ENCODE measurements around the gene TAS2R60. TPM values are rescaled to one million over a fixed set of nuclear protein-coding genes. Genes with fewer than 3 reads are reported as not detected.

The TAS2R60 gene
- total and polyA plus RNA-seq, 2 of the 8 experiments (the other 6 are each of a cell fraction or from before 2014, with no cell fraction given): 0.15 to 0.32 TPM

DNA sequence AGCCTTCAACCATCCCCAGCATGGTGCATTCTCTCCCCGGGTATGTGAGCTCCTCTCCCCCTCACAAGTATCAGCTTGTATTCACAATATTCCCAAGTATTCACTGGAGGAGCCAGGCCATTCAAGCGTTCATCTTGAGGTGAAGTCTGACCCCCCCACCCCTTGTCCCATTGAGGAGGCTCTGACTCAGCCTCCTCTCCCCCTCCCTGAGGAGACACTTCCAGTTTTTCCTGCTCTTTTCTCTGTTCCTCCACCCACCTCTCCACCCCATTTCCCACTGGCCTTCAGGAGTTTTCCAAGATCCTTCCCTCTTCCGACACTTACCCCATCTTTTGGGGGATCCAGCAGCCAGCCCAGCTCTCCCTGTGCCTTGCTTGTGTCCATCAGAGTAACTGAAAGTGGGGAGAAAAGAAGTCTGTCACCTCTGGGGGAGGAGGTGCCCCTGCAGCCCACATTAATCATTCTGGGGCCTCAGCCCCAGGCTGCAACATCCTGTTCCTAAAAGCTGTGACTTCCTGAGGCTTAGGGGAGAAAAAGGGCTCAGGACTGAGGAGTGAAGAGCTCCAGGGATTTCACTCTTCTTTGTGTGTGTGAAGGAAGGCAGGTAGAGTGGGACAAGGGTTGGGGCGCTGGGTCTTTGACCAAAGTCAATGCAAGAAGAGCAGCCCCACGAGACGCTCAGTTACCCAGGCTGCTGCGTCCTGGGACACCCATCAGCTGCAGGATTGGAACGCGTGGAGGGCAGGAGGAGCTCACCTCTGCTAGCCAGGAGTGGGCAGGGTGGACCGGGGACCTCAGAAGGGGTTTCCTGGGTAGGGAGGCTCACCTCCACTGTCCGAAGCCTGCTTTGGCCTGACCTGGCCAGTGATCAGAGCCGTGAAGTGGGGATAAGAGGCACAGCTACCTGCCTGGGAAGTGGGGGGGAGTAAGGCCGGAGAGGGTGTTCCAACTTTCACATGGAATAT is 35.7 kb upstream of the TAS2R60 start:
- Histone ChIP-seq H3K9me3 (ENCODE audit: insufficient read depth in 2 of 2, low read depth in 1 of 2, low read length in 1 of 2) (no peaks in the 10 kb centered on the region), H4K8ac (ENCODE audit: extremely low read depth, insufficient read depth, low read length) (no peak overlapping the region; the same call in 1 of the 2 replicates), H3K79me1 (ENCODE audit: low read depth, low read length) (peaks cover 13% of the 10 kb centered on the region), H3K23me2 (ENCODE audit: low read depth, low read length) (peaks cover 14% of the 10 kb centered on the region), H3K4ac (replicated peaks; ENCODE audit: insufficient read length, low read depth, low read length) (peak overlapping the region; percentile 91), H3K36me3 (ENCODE audit: control insufficient read depth in 2 of 4, insufficient read depth in 4 of 4, low read length in 3 of 4) (peaks cover 0 to 9% (median 3%) of the 10 kb centered on the region in 4 experiments; a peak in 6 of 8 replicates), H2AK5ac (ENCODE audit: low read depth, low read length) (peak overlapping the region; percentile 96; the same call in 1 of the 2 replicates), H3K27me3 (replicated peaks in 1 of 4; ENCODE audit: control insufficient read depth in 3 of 4, extremely low read depth in 1 of 4, insufficient read depth in 3 of 4, low read length in 3 of 4) (no peaks in the 10 kb centered on the region), H3K4me1 (replicated peaks in 1 of 4; ENCODE audit: control insufficient read depth in 3 of 4, insufficient read depth in 4 of 4, low read length in 3 of 4) (peaks cover 17 to 40% (median 28%) of the 10 kb centered on the region in 4 experiments), H2AFZ (ENCODE audit: low read length) (no peak overlapping the region), H4K20me1 (replicated peaks in 1 of 2; ENCODE audit: control insufficient read depth in 1 of 2, insufficient read depth in 2 of 2, low read length in 2 of 2) (peaks cover 3 to 6% of the 10 kb centered on the region in 2 experiments), H3K79me2 (ENCODE audit: control insufficient read depth in 1 of 2, insufficient read depth in 2 of 2, low read length in 2 of 2) (peaks cover 0 to 49% of the 10 kb centered on the region in 2 experiments; a peak in 3 of 4 replicates), H3K18ac (ENCODE audit: extremely low read depth, low read length) (peak overlapping the region; percentile 78), H3K23ac (ENCODE audit: insufficient read length) (no peak overlapping the region), H3K9ac (replicated peaks in 1 of 4; ENCODE audit: extremely low read depth in 1 of 4, low read depth in 3 of 4, low read length in 3 of 4) (peak overlapping the region in 3 of 4 experiments; percentile 67 to 77 (median 74); a peak in 6 of 7 replicates), H4K5ac (ENCODE audit: insufficient read length, low read depth, low read length) (peak overlapping the region; percentile 28), H2BK120ac (replicated peaks; ENCODE audit: low read depth, low read length) (peak overlapping the region; percentile 62), H4K91ac (replicated peaks; ENCODE audit: insufficient read length, low read length) (peak overlapping the region; percentile 50), H2BK12ac (ENCODE audit: low read depth, low read length) (peak overlapping the region; percentile 75; the same call in 1 of the 2 replicates), H2BK5ac (ENCODE audit: low read depth, low read length) (peak overlapping the region; percentile 94; the same call in 1 of the 2 replicates), H3K14ac (ENCODE audit: insufficient read length) (peak overlapping the region; percentile 67), H3K56ac (replicated peaks; ENCODE audit: insufficient read length, low read depth, low read length) (peak overlapping the region; percentile 24), H2BK15ac (ENCODE audit: low read length) (peak overlapping the region; percentile 84), H3K4me2 (ENCODE audit: insufficient read depth in 1 of 2, low read depth in 2 of 2, low read length in 2 of 2) (peak overlapping the region; percentile 96 to 98), H3K27ac (ENCODE audit: low read depth, low read length) (peak overlapping the region; percentile 71), H2BK20ac (ENCODE audit: low read length) (peak overlapping the region; percentile 76), H3K4me3 (ENCODE audit: extremely low read depth in 1 of 4, insufficient read depth in 2 of 4, low read depth in 3 of 4, low read length in 4 of 4) (peak overlapping the region; percentile 86 to 91 (median 88))
- ChIA-PET CTCF (ENCODE audit: partially characterized antibody) (interaction anchor here (0.7 to 23.5 kb wide), 15 partner anchors 9 to 408 kb away, joined by 3 to 359 read pairs (median 5); partner anchors contain the start of gene ZYX), POLR2A (ENCODE audit: partially characterized antibody) (interaction anchor here (0.8 to 25.2 kb wide), 14 partner anchors 8 to 120 kb away, joined by 3 to 518 read pairs (median 4); partner anchors contain the start of genes CASP2, FAM131B and ZYX)
- 16% methylated on average over 13 of the region's 13 CpGs; no CpG with 5 or more reads in 1 of the 2 experiments for WGBS, 2 experiments (ENCODE audit: extremely low coverage in 1 of 2, insufficient coverage in 1 of 2, insufficient read length in 1 of 2, insufficient replicate concordance in 2 of 2, low coverage in 1 of 2, low lambda C conversion rate in 2 of 2, missing lambda C conversion rate in 1 of 2)
- FAIRE-seq: no peak
- DNase-seq (ENCODE audit: low read depth in 1 of 2, low spot score in 2 of 2): no peak
- TF ChIP-seq KDM5A (IDR thresholded peaks at IDR 0.05; ENCODE audit: low read length): no peak
- no peak for TF ChIP-seq TEAD4 (IDR thresholded peaks at IDR 0.05; ENCODE audit: low read depth, low read length)
- TF ChIP-seq FOSL1 (IDR thresholded peaks at IDR 0.05; ENCODE audit: insufficient read depth, low read depth, low read length): no peak
- no peak for TF ChIP-seq RNF2 (IDR thresholded peaks at IDR 0.05; ENCODE audit: borderline replicate concordance, low read depth, low read length, missing control alignments, poor library complexity, severe bottlenecking)
- TF ChIP-seq CEBPB (IDR thresholded peaks at IDR 0.05; ENCODE audit: low read depth, low read length): no peak
- TF ChIP-seq EGR1 (IDR thresholded peaks at IDR 0.05; ENCODE audit: borderline replicate concordance, low read depth, low read length): no peak
- no peak for TF ChIP-seq CREB1 (IDR thresholded peaks at IDR 0.05)
- no peak for TF ChIP-seq BRCA1 (IDR thresholded peaks at IDR 0.05; ENCODE audit: low read depth, low read length)
- no peak for TF ChIP-seq NRF1 (IDR thresholded peaks at IDR 0.05; ENCODE audit: low read depth, low read length)
- no peak for TF ChIP-seq GTF2F1 (IDR thresholded peaks at IDR 0.05; ENCODE audit: borderline replicate concordance, low read depth, low read length)
- TF ChIP-seq ASH2L (IDR thresholded peaks at IDR 0.05; ENCODE audit: low read length): no peak
